ENCODE results near the gene PABPC3. TPM values are rescaled to one million over a fixed set of nuclear protein-coding genes. Genes with fewer than 3 reads are reported as not detected.

PABPC3 gene
- total RNA-seq, 1 experiment from 2014 or later: not detected

DNA sequence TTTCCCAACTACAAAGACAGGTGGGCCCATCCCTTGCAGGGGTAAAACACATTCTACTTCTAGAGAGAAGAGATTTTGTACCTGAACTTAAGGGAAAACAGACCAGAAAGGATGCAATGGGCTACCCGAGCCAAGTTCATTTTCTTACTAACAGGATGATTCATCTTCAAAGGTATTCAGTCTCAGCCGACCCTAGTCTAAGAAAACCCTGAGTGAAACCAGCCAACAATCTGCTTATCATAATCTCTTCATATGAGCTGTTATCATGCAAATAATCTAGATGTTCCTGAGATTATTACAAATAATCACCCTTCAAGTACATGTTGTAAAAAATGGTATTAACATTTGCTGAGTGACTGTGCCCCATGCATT, 15.6 kb downstream of the PABPC3 start:
- DNase-seq (ENCODE audit: low spot score): peak; percentile 15

DNA sequence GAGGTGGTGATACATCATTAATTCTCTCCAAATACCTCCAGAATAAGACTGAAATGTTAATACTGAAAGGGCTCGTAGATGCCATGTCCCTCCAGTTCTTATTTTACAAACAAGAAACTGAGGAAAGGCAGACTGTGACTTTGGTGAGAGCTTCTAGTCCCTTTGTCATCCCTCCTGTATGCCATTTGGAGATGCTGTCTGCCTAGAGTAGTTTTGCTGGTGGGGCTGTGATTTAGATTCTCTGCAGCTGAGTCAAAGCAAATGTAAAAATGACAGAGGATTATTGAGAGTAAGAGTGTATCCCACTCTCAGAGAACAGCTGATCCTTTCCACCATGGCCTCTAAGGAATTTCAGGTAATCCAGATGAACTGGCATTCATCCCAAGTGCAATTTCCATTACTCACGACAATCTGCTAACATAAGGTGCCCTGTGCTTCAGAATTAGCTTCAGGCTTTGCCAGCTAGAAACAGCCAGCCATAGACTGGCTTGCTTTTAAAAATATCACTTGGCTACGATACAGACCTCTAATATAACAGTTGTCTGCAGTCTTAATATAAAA, 16.8 kb downstream of the PABPC3 start:
- DNase-seq (ENCODE audit: low spot score): no peak

DNA sequence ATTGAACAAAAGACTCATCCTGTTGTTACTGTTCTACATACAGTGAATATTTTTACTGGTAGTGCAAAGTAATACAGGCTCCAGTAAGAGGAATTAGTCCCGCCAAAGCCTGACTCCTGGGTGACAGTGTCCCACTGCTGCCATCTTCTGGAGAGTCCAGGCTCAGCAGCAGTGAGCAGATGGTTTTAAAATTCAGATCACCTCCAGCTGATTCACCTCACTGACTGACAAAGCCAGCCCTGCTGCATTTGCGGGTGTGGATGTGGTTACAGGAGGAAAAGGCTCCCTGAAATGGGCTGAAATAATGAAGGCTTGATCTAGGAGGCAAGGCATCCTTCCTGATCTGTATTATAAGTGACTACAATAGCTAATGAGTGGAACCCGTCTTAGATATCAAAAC, 18.3 kb downstream of the PABPC3 start:
- DNase-seq (ENCODE audit: low spot score): peak; percentile 77

DNA sequence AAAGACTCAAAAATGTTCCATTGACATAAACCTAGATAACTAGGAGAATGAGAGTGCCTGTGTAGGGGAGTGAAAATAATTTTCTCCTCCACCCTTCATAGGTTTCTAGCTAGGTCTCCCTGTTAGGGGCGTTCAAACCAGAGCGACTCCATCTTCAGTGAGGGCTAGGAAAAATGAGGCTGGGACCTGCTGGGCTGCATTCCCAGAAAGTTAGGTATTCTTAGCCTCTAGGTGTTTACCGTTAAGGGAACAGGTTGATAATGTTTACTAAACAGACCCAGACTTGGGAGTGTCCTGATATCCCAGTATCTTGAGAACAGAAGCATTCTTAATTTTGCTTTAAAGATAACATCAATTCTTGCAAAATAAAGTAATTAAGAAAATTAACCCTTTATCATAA, 20.1 kb downstream of the PABPC3 start:
- DNase-seq (ENCODE audit: low spot score): no peak

DNA sequence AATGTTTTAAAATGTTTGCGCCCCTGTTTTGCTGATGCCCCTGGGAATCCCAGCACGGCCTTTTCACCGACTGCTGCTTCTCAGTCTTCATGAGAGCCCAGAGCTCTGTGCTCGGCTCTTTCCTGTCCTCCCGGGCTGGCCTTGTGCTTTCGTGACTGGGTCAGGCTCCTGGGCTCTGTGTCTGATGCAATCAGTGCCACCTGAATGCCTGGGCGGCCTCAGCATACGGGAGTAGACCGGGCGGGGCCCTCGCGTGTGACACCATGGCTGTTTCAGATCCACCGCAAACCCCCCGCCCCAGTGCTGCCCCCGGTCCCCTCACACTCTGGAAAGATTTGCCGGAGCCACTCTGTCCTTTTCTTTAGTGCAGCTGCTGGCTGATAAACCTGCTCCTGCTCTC, 21.4 kb downstream of the PABPC3 start:
- DNase-seq (ENCODE audit: low spot score): no peak

DNA sequence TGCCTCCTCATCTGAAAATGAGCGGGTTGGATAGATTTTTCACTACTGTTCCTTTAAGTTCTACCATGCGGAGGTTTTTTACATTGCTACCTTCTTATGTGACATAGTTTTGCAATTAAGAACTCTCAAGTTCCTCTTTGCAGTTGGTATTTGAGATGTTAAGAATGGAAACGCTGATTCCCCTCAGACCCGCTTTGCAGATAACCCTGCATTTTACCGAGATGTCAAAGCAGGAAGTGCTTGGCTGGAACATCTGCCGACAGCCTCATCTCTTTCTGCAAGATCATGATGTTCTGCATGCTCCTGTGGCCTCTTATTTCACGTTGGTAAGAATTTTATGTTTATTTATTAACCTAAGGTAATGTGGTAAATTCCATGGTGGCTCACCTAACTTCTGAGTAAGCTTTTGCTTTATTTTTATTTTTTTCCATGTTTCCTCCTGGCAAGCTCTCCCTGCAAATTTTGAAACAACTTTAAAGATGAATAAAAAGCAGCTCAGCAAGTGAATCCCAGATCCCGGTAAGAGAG, 22.5 kb downstream of the PABPC3 start:
- DNase-seq (ENCODE audit: low spot score): no peak

DNA sequence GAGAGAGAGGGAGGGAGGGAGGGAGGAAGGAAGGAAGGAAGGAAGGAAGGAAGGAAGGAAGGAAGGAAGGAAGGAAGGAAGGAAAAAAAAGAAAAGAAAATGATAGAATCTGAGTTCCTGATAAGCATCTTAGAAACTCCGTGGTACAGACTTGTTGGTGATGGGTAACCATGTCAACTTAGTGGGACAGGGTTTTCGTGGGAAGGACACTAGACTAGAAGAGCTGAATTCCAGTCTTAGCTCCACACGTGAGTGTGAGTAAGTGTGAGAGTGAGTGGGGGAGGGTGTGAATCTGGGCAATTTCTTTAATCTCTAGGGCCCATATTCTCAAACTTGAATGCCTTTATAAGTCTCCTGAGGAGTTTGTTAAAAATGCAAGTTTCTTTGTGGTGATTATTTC, 35.0 kb downstream of the PABPC3 start:
- DNase-seq (ENCODE audit: low spot score): no peak

DNA sequence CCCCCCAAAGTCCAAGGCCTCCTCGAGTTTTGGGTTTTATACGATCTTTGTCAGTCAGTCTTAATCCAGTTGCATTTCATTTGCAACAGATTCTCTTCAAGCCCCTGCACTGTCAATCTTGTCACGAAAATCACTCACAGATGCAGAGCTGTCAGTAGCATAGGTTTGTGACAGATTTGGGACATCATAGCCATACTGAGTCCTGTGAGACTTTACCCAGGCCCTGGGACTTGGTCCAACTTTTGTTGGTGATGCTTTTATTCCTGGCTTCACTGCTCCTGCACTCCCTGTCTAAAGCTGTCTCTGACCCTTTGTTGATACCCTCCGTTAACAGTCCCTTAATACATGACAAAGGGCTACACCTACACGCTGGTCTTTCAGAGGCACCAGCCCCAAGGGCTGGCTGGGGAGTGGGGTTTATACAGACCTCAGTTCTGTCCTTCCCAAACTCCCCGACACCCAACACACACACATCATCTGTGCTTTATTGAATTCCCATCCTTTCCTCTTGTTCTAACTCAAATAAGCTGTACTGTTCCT, 36.0 kb downstream of the PABPC3 start:
- DNase-seq (ENCODE audit: low spot score): no peak

DNA sequence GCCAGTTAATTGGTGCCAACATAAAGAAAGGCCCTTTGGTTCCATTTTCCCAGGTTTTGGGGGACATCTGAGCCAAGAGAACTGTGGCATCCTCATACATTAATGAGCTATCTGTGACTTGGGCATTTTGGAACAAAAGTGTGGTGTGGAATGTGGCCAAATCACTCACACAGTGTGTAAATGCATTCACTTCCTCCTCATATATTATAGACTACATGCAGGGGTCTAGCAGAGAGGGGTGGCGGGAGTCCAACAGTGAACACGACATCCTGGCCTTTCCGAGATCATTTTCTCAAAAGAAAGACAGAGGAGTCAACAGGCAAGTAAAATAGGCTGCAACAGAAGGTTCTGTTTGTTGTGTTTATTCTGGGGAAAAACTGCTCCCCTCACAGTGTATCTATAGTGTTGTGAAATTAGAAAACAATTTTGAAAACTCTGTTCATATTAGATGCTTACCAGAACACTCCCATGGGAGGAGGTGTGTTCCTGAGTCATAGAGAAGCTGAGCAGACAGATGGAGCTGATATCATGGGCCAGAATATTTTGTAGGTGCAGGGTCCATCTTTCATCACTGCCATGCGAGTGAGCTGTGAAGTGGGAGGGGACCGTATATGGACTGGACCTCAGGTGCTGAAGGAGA, 36.9 kb downstream of the PABPC3 start:
- DNase-seq (ENCODE audit: low spot score): no peak

DNA sequence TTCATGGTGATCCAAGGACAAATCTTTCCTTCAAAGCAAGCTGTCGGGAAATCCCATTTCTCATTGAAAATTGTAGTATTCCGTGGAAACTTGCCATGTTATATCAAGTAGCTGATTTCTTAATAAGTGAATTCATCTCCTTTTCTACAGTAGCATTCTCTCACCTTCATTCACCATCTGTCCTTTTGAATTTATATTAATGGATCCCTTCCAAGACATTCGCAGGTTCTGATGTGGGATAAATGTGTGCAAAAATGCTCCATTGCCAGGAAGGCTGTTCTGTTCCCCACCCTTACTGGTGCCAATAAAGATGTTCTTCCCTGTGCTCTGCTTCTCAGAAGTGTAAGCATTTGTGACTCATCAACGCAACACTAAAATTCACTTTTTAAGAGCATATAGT, 40.0 kb downstream of the PABPC3 start:
- no peak for DNase-seq (ENCODE audit: low spot score)

DNA sequence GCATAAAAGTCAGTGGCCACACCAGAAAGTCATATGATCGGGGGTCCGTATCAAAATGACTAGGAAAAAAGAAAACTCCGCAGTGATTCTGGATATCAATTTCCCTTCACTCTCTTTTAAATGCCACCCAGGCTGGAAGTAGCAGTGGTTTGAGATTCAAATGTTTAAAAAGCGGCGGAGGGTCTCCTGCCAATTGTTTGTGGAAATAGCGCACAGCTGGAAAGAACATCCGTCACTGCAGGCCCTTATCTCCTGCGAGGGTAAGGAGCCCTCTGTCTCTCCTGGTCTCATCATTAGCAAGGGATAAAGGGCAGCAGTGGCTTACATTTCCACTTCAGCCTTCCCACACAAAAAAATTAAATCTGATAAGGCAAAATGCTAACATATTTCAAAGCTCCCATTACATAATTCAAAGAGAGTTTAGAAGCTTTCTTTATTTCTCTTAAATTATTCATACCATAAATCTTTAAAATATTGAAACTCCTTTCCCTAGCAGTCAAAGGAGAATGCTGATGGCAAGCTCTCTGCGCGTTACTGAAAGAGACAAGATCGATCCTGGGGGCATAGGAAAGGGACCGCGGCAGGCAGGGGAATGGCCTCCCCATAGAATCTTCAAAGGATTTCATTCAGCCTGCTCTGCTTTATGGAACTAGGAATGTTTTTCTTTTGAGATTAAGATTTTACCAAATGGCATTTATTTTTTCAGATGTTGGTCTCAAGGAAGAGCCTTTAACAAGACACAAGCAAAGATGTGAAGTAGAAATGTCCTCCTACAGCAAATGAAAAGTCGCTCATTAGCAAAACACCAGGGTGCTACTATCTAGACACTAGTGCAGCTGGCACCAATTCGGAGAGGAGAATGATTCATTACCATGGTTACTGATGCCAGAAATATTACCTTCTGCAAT, 41.2 kb downstream of the PABPC3 start:
- no peak for DNase-seq (ENCODE audit: low spot score)

DNA sequence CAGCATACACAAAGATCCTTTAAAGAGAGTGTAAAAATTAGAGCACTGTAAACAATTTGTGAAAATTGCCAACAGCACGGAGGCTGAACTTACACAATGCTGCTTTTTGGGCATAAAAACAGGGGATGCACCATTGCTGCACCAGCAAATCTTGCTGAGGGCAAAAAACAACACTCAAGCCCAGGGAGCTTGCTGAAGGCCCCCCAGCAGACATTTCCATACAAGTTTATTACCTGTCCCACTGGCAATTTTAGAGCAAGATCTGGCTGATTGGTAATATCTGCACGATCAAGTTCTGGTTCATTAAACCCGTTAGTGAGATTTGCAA, 41.8 kb downstream of the PABPC3 start:
- no peak for DNase-seq (ENCODE audit: low spot score)

DNA sequence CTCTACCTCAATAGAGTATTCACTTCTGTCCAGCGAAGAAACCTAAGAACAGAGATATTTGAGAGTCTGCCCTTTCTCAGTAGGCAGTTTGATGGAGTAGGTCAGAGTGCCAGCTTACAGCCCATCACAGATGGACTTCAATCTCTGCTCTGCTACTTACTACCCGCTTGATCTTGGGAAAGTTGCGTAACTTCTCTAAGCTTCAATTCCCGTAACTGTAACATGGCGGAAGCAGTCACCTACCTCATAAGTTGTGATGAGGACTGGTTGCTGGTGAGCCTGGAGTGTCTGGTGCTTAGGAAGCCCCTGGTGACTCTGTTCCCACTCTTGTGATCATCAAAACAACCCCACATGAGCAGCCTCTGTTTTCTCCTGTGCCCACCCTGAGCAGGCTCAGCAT, 45.1 kb downstream of the PABPC3 start:
- DNase-seq (ENCODE audit: low spot score): no peak

DNA sequence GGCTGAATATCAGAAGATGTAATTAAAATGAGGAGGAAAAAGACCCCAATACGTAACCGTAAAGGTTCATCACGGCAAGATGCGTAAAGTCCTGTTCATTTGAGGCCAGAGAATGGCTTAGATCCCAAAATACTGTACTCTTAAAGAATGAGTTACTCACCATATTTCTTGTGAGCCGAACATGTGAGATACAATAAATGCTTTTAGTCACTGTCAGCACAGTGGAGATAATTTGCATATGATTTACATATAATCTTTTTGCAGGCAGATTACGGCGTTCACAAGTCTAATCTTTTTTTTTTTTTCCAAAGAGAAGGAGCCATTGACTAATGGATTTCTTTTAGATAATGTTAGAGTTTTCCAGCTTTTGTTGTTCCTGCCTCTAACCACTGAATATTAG, 47.8 kb downstream of the PABPC3 start:
- no peak for DNase-seq (ENCODE audit: low spot score)

DNA sequence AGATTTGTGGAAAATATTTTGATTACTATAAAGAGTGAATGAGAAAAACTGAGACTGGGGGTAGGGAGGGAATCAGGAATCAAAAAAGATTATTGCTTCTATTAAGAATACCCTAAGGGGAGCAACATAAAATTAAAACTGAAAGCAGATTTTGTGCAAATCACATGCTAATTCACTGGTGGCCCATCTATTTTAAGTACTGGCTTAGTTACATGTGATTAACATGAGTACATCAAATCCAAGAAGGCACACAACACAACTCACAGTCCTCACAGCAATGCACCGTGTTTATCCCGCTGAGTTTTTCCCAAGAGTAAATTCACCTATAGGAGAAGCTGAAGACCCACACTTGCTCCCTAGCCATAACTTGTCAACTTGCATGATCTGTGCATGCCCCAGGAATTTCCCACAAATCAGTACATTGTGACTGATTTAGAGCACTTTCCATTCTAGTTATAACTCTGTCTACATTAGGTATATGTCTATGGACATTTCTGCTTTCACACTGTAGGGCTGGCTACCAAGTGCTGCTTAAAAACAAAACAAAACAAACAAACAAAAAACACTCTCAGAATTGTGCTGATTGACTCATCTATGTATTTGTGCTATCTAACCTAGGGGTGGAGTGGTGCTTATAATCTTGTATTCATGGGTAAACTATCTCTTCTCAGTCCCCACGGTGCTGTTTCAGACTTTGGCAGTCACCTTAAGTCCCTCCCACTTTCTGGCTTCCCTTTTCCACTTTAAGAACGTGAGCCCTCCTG, 51.9 kb downstream of the PABPC3 start:
- no peak for DNase-seq (ENCODE audit: low spot score)

DNA sequence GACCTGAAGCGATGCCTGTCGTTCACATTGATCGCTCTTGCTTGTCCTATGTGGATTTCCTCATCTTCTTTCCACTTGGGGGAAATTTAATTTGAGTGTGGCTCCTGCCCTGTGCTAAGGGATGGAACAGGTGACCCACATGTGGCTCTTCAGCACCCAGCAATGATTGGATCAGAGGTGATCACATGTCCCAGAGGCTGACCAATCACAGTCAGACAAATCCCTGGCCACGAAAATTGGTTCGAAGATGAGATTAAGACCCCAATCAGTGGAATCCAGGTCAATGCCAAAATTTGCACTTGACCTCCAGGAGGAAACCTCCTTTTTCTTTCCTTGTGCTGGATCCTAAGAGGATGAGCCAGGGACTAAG, 52.5 kb downstream of the PABPC3 start:
- no peak for DNase-seq (ENCODE audit: low spot score)

Other genes starting within 250 kb of the PABPC3 start
- not detected in 2 replicates for gene AMER2, start 76.2 kb downstream of the PABPC3 start, total RNA-seq (2014; rRNA removed; shearing (Covaris generic))
- gene MTMR6, start 191.4 kb downstream of the PABPC3 start, total RNA-seq (2014; rRNA removed; shearing (Covaris generic)): 31.6 and 31.7 TPM in 2 replicates
- gene NUP58, start 205.5 kb downstream of the PABPC3 start, total RNA-seq (2014; rRNA removed; shearing (Covaris generic)): 94.9 and 102 TPM in 2 replicates